K562 (cell line): Measurements from ENCODE around the gene HAS3. TPM values are rescaled to one million over a fixed set of nuclear protein-coding genes. Genes with fewer than 3 reads are reported as not detected.

ENCODE experiments used
- CREM ChIP-seq: IDR thresholded peaks from 2 replicates; pipeline ENCODE4 v1.6.1; 2014; ENCODE audit warnings: antibody characterized with exemption, low read depth
- CTBP1 ChIP-seq: fragments of 450-650 bp; IDR thresholded peaks from 2 replicates; pipeline ENCODE4 v1.6.1; 2016; ENCODE audit warnings: borderline replicate concordance
- DACH1 ChIP-seq: fragments of 450-650 bp; IDR thresholded peaks from 2 replicates; pipeline ENCODE4 v1.6.1; 2018; ENCODE audit not compliant: partially characterized antibody
- E2F1 ChIP-seq: sonication (generic); formaldehyde crosslinking; IDR thresholded peaks from 2 replicates; pipeline ENCODE4 v1.8.1; 2023; ENCODE audit warnings: mild to moderate bottlenecking, missing genetic modification reagents, moderate library complexity
- ELF4 ChIP-seq: fragments of 450-650 bp; formaldehyde crosslinking; IDR thresholded peaks from 2 replicates; pipeline ENCODE4 v1.4.0; 2022; ENCODE audit warnings: missing genetic modification characterization
- FOXJ3 ChIP-seq: sonication (generic); formaldehyde crosslinking; IDR thresholded peaks from 2 replicates; pipeline ENCODE4 v1.4.0; 2020; ENCODE audit warnings: mild to moderate bottlenecking, missing genetic modification reagents
- HMG20B ChIP-seq: fragments of 250-450 bp; sonication (Bioruptor Pico); IDR thresholded peaks from 2 replicates; pipeline ENCODE4 v1.5.0; 2021; ENCODE audit warnings: mild to moderate bottlenecking
- HSF4 ChIP-seq: fragments of 250-450 bp; sonication (Bioruptor Pico); IDR thresholded peaks from 2 replicates; pipeline ENCODE4 v2.1.2; 2022; ENCODE audit warnings: mild to moderate bottlenecking, moderate library complexity, borderline replicate concordance
- NCOA2 ChIP-seq, 2 experiments: fragments of 450-650 bp; IDR thresholded peaks; 2 replicates each; pipeline ENCODE4 v1.6.1; 2018; ENCODE audit warnings: mild to moderate bottlenecking in 2 of 2, moderate library complexity in 1 of 2; ENCODE audit not compliant: partially characterized antibody in 2 of 2
- NFIX ChIP-seq: fragments of 250-450 bp; sonication (Bioruptor Pico); IDR thresholded peaks from 2 replicates; pipeline ENCODE4 v1.4.0; 2020; ENCODE audit warnings: low read depth, mild to moderate bottlenecking, moderate library complexity
- PHF8 ChIP-seq: fragments of 200-600 bp; sonication (generic); IDR thresholded peaks from 2 replicates; pipeline ENCODE4 v1.6.1; 2012; ENCODE audit warnings: mixed run types, mild to moderate bottlenecking, inconsistent platforms, low read length, moderate library complexity, borderline replicate concordance
- RBFOX2 ChIP-seq: fragments of 200-400 bp; formaldehyde crosslinking; IDR thresholded peaks from 2 replicates; pipeline ENCODE4 v1.6.1; 2017; ENCODE audit warnings: low read depth, mild to moderate bottlenecking, low read length, moderate library complexity
- RBM22 ChIP-seq: fragments of 200-400 bp; formaldehyde crosslinking; IDR thresholded peaks from 2 replicates; pipeline ENCODE4 v1.6.1; 2018; ENCODE audit warnings: low read length, low read depth; ENCODE audit not compliant: poor library complexity, severe bottlenecking
- SIRT6 ChIP-seq: IDR thresholded peaks from one replicate; pipeline ENCODE4 v1.6.1; 2012; ENCODE audit warnings: low read depth, mild to moderate bottlenecking, control low read depth, inconsistent platforms, low read length, moderate library complexity
- SMARCA4 ChIP-seq: fragments of 450-650 bp; IDR thresholded peaks from 2 replicates; pipeline ENCODE4 v1.6.1; 2016
- SNIP1 ChIP-seq: fragments of 450-650 bp; IDR thresholded peaks from 2 replicates; pipeline ENCODE4 v1.7.1; 2017; ENCODE audit warnings: low read depth, mild to moderate bottlenecking
- TAF15 ChIP-seq: fragments of 200-400 bp; formaldehyde crosslinking; IDR thresholded peaks from 2 replicates; pipeline ENCODE4 v1.6.1; 2017; ENCODE audit warnings: mild to moderate bottlenecking, low read depth, low read length, moderate library complexity
- TAF7 ChIP-seq: fragments of 450-650 bp; IDR thresholded peaks from 2 replicates; pipeline ENCODE4 v1.6.1; 2016; ENCODE audit warnings: missing genetic modification characterization, missing compliant biosample characterization
- TGIF2 ChIP-seq: sonication (generic); formaldehyde crosslinking; IDR thresholded peaks from 2 replicates; pipeline ENCODE4 v1.8.1; 2022; ENCODE audit warnings: mild to moderate bottlenecking, missing genetic modification reagents, moderate library complexity
- THRB ChIP-seq: fragments of 450-650 bp; formaldehyde crosslinking; conservative IDR thresholded peaks from 2 replicates; pipeline ENCODE4 v1.4.0; 2022; ENCODE audit warnings: mild to moderate bottlenecking, missing genetic modification characterization
- TSC22D4 ChIP-seq: fragments of 450-650 bp; IDR thresholded peaks from 2 replicates; pipeline ENCODE4 v1.6.1; 2016; ENCODE audit warnings: missing genetic modification characterization, missing biosample characterization, control low read depth
- ZBTB49 ChIP-seq: sonication (generic); formaldehyde crosslinking; IDR thresholded peaks from 2 replicates; pipeline ENCODE4 v1.8.0; 2022; ENCODE audit warnings: missing genetic modification reagents, mild to moderate bottlenecking, borderline replicate concordance
- ZC3H8 ChIP-seq: fragments of 450-650 bp; IDR thresholded peaks from 2 replicates; pipeline ENCODE4 v1.6.1; 2017
- ZFP1 ChIP-seq: fragments of 450-650 bp; formaldehyde crosslinking; IDR thresholded peaks from 2 replicates; pipeline ENCODE4 v1.4.0; 2020; ENCODE audit warnings: mild to moderate bottlenecking, mixed read lengths
- ZNF146 ChIP-seq: IDR thresholded peaks from one replicate; pipeline ENCODE4 v1.6.1; 2018; ENCODE audit warnings: missing compliant biosample characterization; ENCODE audit not compliant: unreplicated experiment
- ZNF408 ChIP-seq: fragments of 250-450 bp; sonication (Bioruptor Pico); IDR thresholded peaks from 2 replicates; pipeline ENCODE4 v1.4.0; 2020; ENCODE audit warnings: low read depth, mild to moderate bottlenecking, moderate library complexity
- ZNF77 ChIP-seq: fragments of 250-450 bp; sonication (Bioruptor Pico); IDR thresholded peaks from 2 replicates; pipeline ENCODE4 v1.5.0; 2020
- ZNF79 ChIP-seq: fragments of 250-450 bp; sonication (Bioruptor Pico); IDR thresholded peaks from 2 replicates; pipeline ENCODE4 v1.4.0; 2020; ENCODE audit warnings: low read depth, mild to moderate bottlenecking, moderate library complexity
- polyA plus RNA-seq, 8 experiments: library from polyadenylated mRNA; depleted of rRNA in 4 of 8; stranded (reverse) in 5 of 8; unstranded in 3 of 8; fragments of >200 nt; fragmentation: Nextera tagmentation in 2 of 8; fragmentation: Illumina TruSeq in 1 of 8; extraction: Ambion mirVana in 2 of 8; extraction: Trizol in 1 of 8; gene quantifications; 2 replicates each; pipeline versions ENCODE4 v1.2.1 to v1.2.3, GENCODE V29; 2011 to 2014; ENCODE audit warnings: inconsistent platforms in 1 of 8, missing spikeins in 1 of 8
- total RNA-seq, 7 experiments: library from RNA; depleted of rRNA in 6 of 7; stranded (reverse); fragments of >200 nt in 6 of 7; fragmentation: Illumina TruSeq in 2 of 7; extraction: Trizol in 2 of 7; gene quantifications; 2 replicates each; pipeline versions ENCODE4 v1.2.1 to v1.2.3, GENCODE V29; 2011 to 2021; ENCODE audit warnings: low replicate concordance in 1 of 7

The HAS3 gene
- total and polyA plus RNA-seq, 9 of the 15 experiments (the other 6 are each of a cell fraction or from before 2014, with no cell fraction given), result 0.04 to 0.33 (median 0.13) TPM; not detected in 1

- peak; percentile 87; the same call in 1 of the 2 replicates for TF ChIP-seq THRB
- no peak for TF ChIP-seq ZC3H8
- TF ChIP-seq SMARCA4, result peak; percentile 44; the same call in 1 of the 2 replicates
- peak; percentile 42; the same call in 1 of the 2 replicates for TF ChIP-seq CREM
- TF ChIP-seq CTBP1, result no peak
- peak; percentile 74 for TF ChIP-seq RBFOX2
- no peak for TF ChIP-seq TGIF2
- TF ChIP-seq NFIX, result no peak
- peak; percentile 84 for TF ChIP-seq RBM22
- no peak for TF ChIP-seq ZNF408
- TF ChIP-seq HSF4 (CRISPR knock-in tag), result no peak
- TF ChIP-seq TSC22D4 (tag), result no peak
- no peak for TF ChIP-seq TAF15
- no peak for TF ChIP-seq E2F1
- no peak for TF ChIP-seq FOXJ3 (CRISPR knock-in tag)
- TF ChIP-seq ZBTB49 (CRISPR knock-in tag), result no peak
- TF ChIP-seq SNIP1, result no peak
- no peak for TF ChIP-seq DACH1
- peak; percentile 77 for TF ChIP-seq TAF7
- TF ChIP-seq ZNF77 (CRISPR knock-in tag), result no peak
- TF ChIP-seq ZNF146 (CRISPR knock-in tag), result no peak
- peak; percentile 55 for TF ChIP-seq PHF8
- TF ChIP-seq SIRT6, result no peak
- peak; percentile 84 for TF ChIP-seq ELF4
- TF ChIP-seq NCOA2 (IDR thresholded peaks at IDR 0.05; ENCODE audit: partially characterized antibody in 2 of 2), result no peak
- no peak for TF ChIP-seq ZNF79 (CRISPR knock-in tag)
- TF ChIP-seq ZFP1 (CRISPR knock-in tag), result no peak
- TF ChIP-seq HMG20B (CRISPR knock-in tag), result no peak
Observed at GRCh38 chr16:69131839-69132423, 26.5 kb downstream of the HAS3 start (continued).
